Activated CD4-positive, alpha-beta T cell treated with anti-CD3 and anti-CD28 coated beads, Interleukin-2, amount 50 U/mL, for 16 hours (primary cell): ENCODE measurements around the gene MZF1.
"Not testable (repeated sequence)": the region's sequence is repeated elsewhere in the genome, so short reads cannot be mapped to it uniquely, and the experiment has no call there.

ENCODE experiments used
- DNase-seq: peaks from one replicate; pipeline ENCODE4 v3.0.0-alpha.2; 2020

The MZF1 gene

DNA sequence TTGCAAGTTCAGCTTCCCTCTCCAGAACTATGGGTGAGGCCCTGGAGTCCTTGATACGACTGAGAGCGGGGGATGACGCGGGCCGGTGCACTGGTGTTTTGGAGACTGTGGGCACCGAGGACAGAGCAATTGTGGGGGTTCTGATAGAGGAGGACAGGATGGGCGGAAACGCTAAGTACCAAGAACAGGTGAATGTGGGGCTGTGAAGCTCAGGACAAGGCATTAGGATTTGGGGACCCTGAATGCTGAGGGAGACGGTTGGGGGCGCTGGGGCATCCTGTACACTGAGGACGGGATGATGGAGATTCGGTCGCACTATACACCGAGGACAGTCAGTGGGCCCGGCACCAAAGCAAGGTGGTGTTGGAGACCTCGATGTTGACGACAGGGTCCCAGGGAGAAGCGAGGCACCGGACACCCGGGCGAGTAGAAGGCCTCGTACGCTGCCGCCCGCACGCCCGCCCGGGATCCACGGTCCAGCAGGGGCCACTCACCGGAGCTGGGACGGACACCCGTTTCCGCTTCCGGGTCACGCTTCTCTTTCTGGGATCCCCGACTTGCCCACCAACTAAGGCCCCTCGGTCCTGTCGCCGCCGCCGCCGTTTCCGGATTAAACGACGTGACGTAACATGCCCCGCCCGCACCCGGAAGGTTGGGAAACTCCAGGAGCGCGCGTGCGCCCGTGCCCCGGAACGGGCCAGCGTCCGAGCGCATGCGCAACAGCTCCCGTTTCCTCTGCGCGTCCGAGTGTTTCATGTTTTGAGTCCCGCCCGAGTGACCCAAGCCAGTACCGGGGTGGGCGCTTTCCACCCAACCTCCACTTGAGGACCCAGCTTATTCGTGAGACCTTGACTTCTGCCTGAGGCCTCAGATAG lies 18.4 kb downstream of the MZF1 start, which contains the start of gene CHMP2A:
Gene CHMP2A, minus strand, starts transcription at position 612 of the 875 bp plus-strand sequence. CDS start 893 bp downstream, outside the sequence.
- peak; percentile 98 for DNase-seq

- DNase-seq = no peak
Measured at GRCh38 chr19:58553799-58554493, 19.2 kb downstream of the MZF1 start.

DNA sequence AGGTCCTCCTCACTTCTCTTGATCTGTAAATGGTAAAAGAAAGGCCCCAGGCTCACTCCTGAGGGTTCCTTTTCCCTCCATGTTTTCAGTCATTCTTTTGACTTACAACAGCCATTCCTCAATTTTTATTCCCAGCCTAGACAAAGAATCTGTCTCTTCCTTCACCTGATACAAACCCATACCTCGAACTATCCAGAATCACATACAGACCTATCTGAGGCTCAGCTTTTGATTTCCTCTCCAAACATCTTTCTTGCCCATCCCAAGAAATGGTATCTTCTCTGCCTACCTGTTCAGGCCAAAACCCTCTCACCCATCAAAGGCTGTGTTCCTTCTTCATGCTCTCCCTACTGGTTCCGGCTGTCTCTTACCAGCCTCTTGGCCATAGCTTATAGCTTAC lies 20.5 kb downstream of the MZF1 start:
- no peak for DNase-seq

DNA sequence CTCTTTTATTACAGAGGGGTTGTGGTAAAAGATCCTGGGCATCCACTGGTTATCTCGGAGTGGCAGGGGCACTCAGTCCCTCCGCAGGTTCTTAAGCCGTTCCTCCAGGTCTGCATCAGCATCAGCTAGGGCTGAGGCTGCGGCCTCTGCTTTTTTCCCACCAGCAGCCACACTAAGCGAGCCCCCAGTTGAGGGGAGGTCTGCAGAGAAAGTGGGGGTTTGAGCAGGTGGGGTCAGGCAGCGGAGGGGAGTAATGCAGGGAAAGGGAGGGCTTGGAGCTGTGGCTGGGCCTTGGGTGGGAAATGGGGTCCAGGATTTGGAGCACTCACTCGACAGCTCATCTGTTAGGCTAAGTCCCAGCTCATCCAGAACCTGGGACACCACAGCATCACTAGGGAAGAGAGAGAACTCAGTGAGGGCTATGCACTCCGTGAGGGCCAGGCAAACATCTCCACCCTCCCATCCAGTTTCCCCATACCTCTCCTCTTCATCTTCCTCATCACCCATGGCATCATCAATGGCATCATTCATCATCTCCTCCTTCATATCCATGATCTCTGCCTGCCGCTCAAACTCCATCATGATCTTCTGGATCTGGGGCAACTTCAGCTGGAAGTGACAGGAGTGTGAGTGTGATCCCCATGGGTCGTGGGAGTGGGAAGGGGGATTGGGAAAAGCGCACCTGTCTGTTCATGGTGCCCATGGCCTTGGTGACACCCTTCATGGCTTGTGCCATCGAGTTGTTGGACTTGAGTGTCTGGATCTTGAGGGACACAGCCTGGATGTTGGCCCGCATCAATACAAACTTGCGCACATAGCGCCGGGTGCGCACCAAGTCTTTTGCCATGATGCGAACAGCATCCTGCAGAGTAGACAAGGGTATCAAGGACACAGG lies 21.3 kb downstream of the MZF1 start:
- DNase-seq = no peak

DNA sequence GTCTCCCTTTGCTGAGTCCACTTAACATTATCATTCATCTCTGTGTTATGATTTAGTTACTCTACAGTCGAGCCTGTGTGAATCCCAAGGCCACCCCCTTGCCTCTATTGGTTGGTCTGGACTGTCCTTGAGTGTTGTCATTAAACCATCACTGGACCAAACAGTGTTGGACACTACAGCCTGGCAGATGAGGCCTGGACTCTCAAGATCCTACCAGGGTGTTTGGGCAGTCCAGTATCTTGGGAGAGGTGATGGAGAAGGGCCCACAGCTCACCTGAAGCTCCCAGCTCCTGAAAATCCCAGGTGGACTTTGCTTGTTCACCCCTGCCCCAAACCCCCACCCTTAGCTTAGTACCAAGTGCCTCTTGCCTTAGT lies 22.0 kb downstream of the MZF1 start:
- no peak for DNase-seq

GRCh38 chr19:58550362-58551122 lies 22.6 kb downstream of the MZF1 start:
- no peak for DNase-seq

- DNase-seq = no peak
Measured at GRCh38 chr19:58549664-58550361, 23.3 kb downstream of the MZF1 start.

GRCh38 chr19:58548859-58549663 lies 24.1 kb downstream of the MZF1 start:
- DNase-seq = no peak

DNA sequence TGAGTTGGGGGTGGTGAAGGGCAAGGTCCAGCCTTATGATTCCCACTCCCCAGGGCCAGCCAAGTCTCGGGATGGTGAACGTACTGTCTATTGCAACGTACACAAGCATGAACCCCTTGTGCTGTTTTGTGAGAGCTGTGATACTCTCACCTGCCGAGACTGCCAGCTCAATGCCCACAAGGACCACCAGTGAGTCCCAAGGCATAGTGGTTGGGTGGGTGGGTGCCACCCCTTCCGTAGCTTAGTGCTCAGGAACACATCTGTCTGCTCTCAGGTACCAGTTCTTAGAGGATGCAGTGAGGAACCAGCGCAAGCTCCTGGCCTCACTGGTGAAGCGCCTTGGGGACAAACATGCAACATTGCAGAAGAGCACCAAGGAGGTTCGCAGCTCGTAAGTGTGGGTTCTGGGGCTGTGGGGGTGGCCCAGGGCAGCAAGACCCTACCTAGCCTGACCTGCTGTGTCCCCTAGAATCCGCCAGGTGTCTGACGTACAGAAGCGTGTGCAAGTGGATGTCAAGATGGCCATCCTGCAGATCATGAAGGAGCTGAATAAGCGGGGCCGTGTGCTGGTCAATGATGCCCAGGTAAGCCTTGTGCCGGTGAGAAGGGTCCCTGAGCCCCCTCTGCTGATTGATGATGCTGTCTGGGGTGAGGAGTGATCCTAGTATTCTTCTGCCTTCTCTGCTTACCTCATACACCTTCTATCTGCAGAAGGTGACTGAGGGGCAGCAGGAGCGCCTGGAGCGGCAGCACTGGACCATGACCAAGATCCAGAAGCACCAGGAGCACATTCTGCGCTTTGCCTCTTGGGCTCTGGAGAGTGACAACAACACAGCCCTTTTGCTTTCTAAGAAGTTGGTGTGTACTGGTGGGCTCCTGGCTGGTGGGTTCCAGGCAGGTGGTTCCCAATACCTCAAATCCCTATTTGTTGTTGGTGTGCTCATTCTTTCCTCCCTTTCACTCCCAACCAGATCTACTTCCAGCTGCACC lies 25.5 kb downstream of the MZF1 start:
- DNase-seq = no peak

- no peak for DNase-seq
Measured at GRCh38 chr19:58546019-58546530, 27.1 kb downstream of the MZF1 start.

- DNase-seq = no peak
Measured at GRCh38 chr19:58545286-58546018, 27.7 kb downstream of the MZF1 start.

DNA sequence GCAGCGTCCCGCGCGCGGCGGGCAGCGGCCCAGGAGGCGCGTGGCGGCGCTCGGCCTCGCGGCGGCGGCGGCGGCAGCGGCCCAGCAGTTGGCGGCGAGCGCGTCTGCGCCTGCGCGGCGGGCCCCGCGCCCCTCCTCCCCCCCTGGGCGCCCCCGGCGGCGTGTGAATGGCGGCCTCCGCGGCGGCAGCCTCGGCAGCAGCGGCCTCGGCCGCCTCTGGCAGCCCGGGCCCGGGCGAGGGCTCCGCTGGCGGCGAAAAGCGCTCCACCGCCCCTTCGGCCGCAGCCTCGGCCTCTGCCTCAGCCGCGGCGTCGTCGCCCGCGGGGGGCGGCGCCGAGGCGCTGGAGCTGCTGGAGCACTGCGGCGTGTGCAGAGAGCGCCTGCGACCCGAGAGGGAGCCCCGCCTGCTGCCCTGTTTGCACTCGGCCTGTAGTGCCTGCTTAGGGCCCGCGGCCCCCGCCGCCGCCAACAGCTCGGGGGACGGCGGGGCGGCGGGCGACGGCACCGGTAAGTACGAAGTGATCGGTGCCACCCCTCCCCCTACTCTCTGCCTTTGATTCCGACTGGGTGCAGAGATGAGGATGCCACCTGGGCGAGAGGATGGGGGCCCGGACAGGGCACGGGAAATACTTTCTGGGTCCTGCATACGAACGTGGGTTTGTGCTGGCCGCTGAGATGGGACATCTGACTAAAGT lies 28.4 kb downstream of the MZF1 start:
- peak; percentile 74 for DNase-seq

DNA sequence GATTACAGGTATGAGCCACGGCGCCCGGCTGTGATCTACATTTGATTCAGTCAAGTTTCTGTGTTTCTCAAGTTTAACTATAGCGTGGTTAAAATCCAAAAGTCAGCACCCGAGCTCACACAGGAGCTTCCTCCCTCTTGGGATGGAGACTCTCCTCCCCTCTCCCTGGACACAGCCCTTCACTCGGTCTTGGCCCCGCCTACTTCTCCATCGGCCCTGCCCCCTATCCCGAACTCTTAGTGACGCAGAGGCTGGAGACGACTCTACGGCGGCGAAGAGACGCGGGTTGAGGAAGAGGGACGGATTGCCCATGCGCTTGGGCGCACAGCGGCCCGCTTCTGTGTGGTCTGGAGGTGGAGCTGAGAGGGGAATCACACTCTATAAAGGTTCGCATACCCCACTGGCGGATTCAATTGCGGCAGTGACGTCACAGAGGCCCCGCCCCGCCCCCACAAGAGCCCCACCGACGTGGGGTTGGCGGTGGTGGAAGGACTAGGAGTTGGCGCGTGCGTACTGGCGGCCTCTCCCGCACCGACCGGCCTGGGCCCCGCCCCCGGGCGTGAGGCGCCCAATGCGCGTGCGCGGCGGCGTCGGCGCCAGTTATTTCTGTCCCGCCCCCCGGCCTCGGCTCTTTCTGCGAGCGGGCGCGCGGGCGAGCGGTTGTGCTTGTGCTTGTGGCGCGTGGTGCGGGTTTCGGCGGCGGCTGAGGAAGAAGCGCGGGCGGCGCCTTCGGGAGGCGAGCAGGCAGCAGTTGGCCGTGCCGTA lies 29.1 kb downstream of the MZF1 start, which contains the start of gene TRIM28:
Gene TRIM28, plus strand, starts transcription at position 239 of the 765 bp plus-strand sequence. CDS start 694 bp downstream, outside the sequence.
- DNase-seq = peak; percentile 100

- not testable (repeated sequence) for DNase-seq
Measured at GRCh38 chr19:58542641-58543372, 30.3 kb downstream of the MZF1 start.

DNA sequence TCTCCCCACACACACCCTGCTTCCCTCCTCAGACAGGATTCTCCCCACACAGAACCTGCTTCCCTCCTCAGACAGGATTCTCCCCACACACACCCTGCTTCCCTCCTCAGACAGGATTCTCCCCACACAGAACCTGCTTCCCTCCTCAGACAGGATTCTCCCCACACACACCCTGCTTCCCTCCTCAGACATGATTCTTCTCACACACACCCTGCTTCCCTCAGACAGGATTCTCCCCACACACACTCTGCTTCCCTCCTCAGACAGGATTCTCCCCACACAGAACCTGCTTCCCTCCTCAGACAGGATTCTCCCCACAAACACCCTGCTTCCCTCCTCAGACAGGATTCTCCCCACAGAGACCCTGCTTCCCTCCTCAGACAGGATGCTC lies 34.0 kb downstream of the MZF1 start:
- not testable (repeated sequence) for DNase-seq
